ENCODE results near the gene FUT8. TPM values are rescaled to one million over a fixed set of nuclear protein-coding genes. Genes with fewer than 3 reads are reported as not detected.

The FUT8 gene
- total and polyA plus RNA-seq, 2 of the 8 experiments (the other 6 are each of a cell fraction or from before 2014, with no cell fraction given), result 10.5 to 25.1 TPM

GRCh38 chr14:65432361-65432948 is 19.9 kb downstream of the FUT8 start:
- H3K79me1 ChIP-seq (ENCODE audit: low read depth, low read length), result no peaks in the 10 kb centered on the region
- no peak overlapping the region for H2BK12ac ChIP-seq (ENCODE audit: low read depth, low read length)
- no peak overlapping the region for H2BK5ac ChIP-seq (ENCODE audit: low read depth, low read length)
- peaks cover 0 to 4% (median under 1%) of the 10 kb centered on the region in 4 experiments; a peak in 2 of 7 replicates for H3K4me1 ChIP-seq (replicated peaks in 1 of 4; ENCODE audit: control insufficient read depth in 3 of 4, insufficient read depth in 4 of 4, low read length in 3 of 4)
- ChIA-PET CTCF (ENCODE audit: partially characterized antibody) (interaction anchor here (1.2 to 1.4 kb wide), 3 partner anchors 8 to 156 kb away, joined by 3 to 5 read pairs (median 3); no protein-coding TSS in a partner anchor), POLR2A (ENCODE audit: partially characterized antibody) (no interaction called here)
- FAIRE-seq, result no peak
- H3K4ac ChIP-seq (replicated peaks; ENCODE audit: insufficient read length, low read depth, low read length), result no peak overlapping the region
- no peak overlapping the region for H4K8ac ChIP-seq (ENCODE audit: extremely low read depth, insufficient read depth, low read length)
- H3K14ac ChIP-seq (ENCODE audit: insufficient read length), result no peak overlapping the region
- TF ChIP-seq TBP (IDR thresholded peaks at IDR 0.05; ENCODE audit: low read depth, low read length), result no peak
- no peak overlapping the region for H3K56ac ChIP-seq (replicated peaks; ENCODE audit: insufficient read length, low read depth, low read length)
- H3K27ac ChIP-seq (ENCODE audit: low read depth, low read length), result no peak overlapping the region
- H2AK5ac ChIP-seq (ENCODE audit: low read depth, low read length), result no peak overlapping the region
- peaks cover 4 to 11% of the 10 kb centered on the region in 2 experiments for H3K9me3 ChIP-seq (ENCODE audit: insufficient read depth in 2 of 2, low read depth in 1 of 2, low read length in 1 of 2)
- no peak overlapping the region for H4K5ac ChIP-seq (ENCODE audit: insufficient read length, low read depth, low read length)
- H3K36me3 ChIP-seq (ENCODE audit: control insufficient read depth in 2 of 4, insufficient read depth in 4 of 4, low read length in 3 of 4), result peaks cover 0 to 8% (median 2%) of the 10 kb centered on the region in 4 experiments; a peak in 2 of 8 replicates
- no peak overlapping the region for H2BK15ac ChIP-seq (ENCODE audit: low read length)
- WGBS, 2 experiments (ENCODE audit: extremely low coverage in 1 of 2, insufficient coverage in 1 of 2, insufficient read length in 1 of 2, insufficient replicate concordance in 2 of 2, low coverage in 1 of 2, low lambda C conversion rate in 2 of 2, missing lambda C conversion rate in 1 of 2), result 85% methylated on average over 6 of the region's 6 CpGs; no CpG with 5 or more reads in 1 of the 2 experiments
- DNase-seq (ENCODE audit: low read depth in 1 of 2, low spot score in 2 of 2), result no peak
- H4K91ac ChIP-seq (replicated peaks; ENCODE audit: insufficient read length, low read length), result no peak overlapping the region
- H2BK20ac ChIP-seq (ENCODE audit: low read length), result no peak overlapping the region
- no peak overlapping the region for H3K23ac ChIP-seq (ENCODE audit: insufficient read length)
- no peaks in the 10 kb centered on the region for H3K23me2 ChIP-seq (ENCODE audit: low read depth, low read length)
- H3K27me3 ChIP-seq (replicated peaks in 1 of 4; ENCODE audit: control insufficient read depth in 3 of 4, extremely low read depth in 1 of 4, insufficient read depth in 3 of 4, low read length in 3 of 4), result no peaks in the 10 kb centered on the region
- H3K4me2 ChIP-seq (ENCODE audit: insufficient read depth in 1 of 2, low read depth in 2 of 2, low read length in 2 of 2), result no peak overlapping the region
- H2AFZ ChIP-seq (ENCODE audit: low read length), result no peak overlapping the region
- no peaks in the 10 kb centered on the region for H4K20me1 ChIP-seq (replicated peaks in 1 of 2; ENCODE audit: control insufficient read depth in 1 of 2, insufficient read depth in 2 of 2, low read length in 2 of 2)
- H3K18ac ChIP-seq (ENCODE audit: extremely low read depth, low read length), result no peak overlapping the region
- H3K9ac ChIP-seq (replicated peaks in 1 of 4; ENCODE audit: extremely low read depth in 1 of 4, low read depth in 3 of 4, low read length in 3 of 4), result no peak overlapping the region
- peaks cover 0 to 23% of the 10 kb centered on the region in 2 experiments; a peak in 1 of 4 replicates for H3K79me2 ChIP-seq (ENCODE audit: control insufficient read depth in 1 of 2, insufficient read depth in 2 of 2, low read length in 2 of 2)
- H2BK120ac ChIP-seq (replicated peaks; ENCODE audit: low read depth, low read length), result no peak overlapping the region
- no peak overlapping the region for H3K4me3 ChIP-seq (ENCODE audit: extremely low read depth in 1 of 4, insufficient read depth in 2 of 4, low read depth in 3 of 4, low read length in 4 of 4)

All from H1 (cell line).